ENCODE results near the gene DPEP2NB. TPM values are rescaled to one million over a fixed set of nuclear protein-coding genes. Genes with fewer than 3 reads are reported as not detected.
"Not testable (repeated sequence)": the region's sequence is repeated elsewhere in the genome, so short reads cannot be mapped to it uniquely, and the experiment has no call there.

The DPEP2NB gene
- total RNA-seq, 2 experiments from 2014 or later = not detected

DNA sequence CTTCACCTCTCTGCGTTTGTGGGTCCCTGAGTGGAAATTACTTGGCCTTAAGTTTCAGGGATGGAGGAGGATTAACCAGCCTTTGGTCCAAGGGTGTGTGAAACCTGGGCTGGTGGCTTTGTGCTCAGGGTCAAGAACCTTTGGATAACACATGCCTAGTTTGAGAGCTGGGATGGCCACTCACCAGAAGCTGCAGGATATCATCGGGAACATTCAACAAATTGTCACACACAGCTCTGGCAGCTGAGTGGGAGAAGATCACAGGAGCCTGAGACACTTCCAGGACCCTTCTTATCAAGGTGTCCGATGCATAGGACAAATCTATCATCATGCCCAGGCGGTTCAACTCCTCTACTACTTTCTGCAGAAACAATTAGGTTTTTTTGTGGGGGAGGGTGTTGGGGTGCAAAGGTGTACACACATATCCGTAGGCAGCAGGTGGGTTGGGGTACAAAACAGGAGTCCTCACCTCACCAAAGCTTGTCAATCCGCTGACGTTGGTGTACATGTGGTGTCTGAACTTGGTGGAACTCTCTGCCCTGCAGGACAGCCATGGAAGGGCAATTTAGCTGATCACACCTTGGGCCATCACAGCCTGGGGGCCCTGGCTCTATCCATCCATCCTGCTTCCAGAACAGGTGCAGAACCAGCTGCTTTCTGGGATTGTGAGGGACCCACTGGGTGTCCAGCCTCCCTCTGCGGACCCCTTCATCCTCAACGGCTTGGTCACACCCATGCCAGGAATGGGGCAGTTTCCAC, 38.1 kb downstream of the DPEP2NB start:
- no peak overlapping the region for H3K4me3 Mint-ChIP-seq
- intact Hi-C loops (cut with micrococcal nuclease) = no loop called here
- no peaks in the 10 kb centered on the region for H3K9me3 Mint-ChIP-seq
- no peaks in the 10 kb centered on the region for H3K36me3 Mint-ChIP-seq
- H3K27me3 Mint-ChIP-seq = no peaks in the 10 kb centered on the region
- ChIA-PET POLR2A (no interaction called here), CTCF (interaction anchor here (0.6 kb wide), 1 partner anchor 86 kb away, joined by 3 read pairs; no protein-coding TSS in a partner anchor)
- H3K4me1 Mint-ChIP-seq (ENCODE audit: low read depth) = peaks cover 3% of the 10 kb centered on the region
- DNase-seq = no peak
- no peak overlapping the region for H3K27ac Mint-ChIP-seq

DNA sequence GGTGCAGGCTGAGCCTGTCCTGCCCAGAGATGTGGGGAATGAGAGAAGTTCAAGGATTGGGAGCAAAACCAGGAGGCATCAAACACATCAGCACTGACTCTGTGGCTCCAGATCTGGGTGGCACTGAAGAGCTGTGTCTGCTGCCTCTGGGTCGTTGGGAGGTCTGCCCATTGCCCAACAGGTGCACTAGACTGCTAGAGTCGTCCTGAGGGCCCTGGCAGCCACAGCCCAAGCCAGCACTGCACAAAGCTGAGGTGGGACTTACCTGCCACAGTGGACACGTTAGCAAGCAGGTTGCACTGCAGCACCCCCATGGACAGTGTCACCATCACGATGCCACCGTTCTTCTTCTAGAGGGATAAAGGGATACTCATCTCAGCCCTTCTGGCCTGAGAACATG, 38.7 kb downstream of the DPEP2NB start:
- Mint-ChIP-seq H3K9me3 (no peaks in the 10 kb centered on the region), H3K27me3 (no peaks in the 10 kb centered on the region), H3K36me3 (no peaks in the 10 kb centered on the region), H3K4me3 (no peak overlapping the region), H3K4me1 (ENCODE audit: low read depth) (no peaks in the 10 kb centered on the region), H3K27ac (no peak overlapping the region)
- CTCF ChIA-PET = no interaction called here
- intact Hi-C loops (cut with micrococcal nuclease) = no loop called here
- DNase-seq = no peak
- POLR2A ChIA-PET = no interaction called here

DNA sequence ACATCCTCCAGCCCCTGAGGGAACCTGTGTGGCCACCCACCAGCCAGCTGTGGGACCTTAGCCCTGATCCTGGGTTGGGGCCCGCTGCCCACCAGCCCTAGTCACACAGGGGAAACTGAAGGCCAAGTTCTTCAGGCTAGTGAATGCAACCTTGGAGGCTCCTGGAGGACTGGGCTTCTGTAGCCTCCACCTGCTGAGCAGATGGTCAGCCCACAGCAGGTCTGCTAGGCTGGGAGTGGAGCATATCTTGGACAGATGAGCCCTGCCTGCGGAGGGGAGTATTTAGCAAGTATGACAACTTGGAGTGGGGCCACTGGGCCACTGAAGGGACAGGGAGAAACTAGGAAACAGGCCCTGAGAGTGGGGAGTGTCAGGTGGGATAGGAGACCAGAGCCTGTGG, 39.5 kb downstream of the DPEP2NB start:
- no peaks in the 10 kb centered on the region for H3K4me1 Mint-ChIP-seq (ENCODE audit: low read depth)
- ChIA-PET POLR2A (no interaction called here), CTCF (interaction anchor here (1.2 kb wide), 1 partner anchor 92 kb away, joined by 5 read pairs; no protein-coding TSS in a partner anchor)
- no peak overlapping the region for H3K4me3 Mint-ChIP-seq
- no peaks in the 10 kb centered on the region for H3K9me3 Mint-ChIP-seq
- no peaks in the 10 kb centered on the region for H3K36me3 Mint-ChIP-seq
- no peak overlapping the region for H3K27ac Mint-ChIP-seq
- intact Hi-C loops (cut with micrococcal nuclease) = no loop called here
- DNase-seq = no peak
- no peaks in the 10 kb centered on the region for H3K27me3 Mint-ChIP-seq

DNA sequence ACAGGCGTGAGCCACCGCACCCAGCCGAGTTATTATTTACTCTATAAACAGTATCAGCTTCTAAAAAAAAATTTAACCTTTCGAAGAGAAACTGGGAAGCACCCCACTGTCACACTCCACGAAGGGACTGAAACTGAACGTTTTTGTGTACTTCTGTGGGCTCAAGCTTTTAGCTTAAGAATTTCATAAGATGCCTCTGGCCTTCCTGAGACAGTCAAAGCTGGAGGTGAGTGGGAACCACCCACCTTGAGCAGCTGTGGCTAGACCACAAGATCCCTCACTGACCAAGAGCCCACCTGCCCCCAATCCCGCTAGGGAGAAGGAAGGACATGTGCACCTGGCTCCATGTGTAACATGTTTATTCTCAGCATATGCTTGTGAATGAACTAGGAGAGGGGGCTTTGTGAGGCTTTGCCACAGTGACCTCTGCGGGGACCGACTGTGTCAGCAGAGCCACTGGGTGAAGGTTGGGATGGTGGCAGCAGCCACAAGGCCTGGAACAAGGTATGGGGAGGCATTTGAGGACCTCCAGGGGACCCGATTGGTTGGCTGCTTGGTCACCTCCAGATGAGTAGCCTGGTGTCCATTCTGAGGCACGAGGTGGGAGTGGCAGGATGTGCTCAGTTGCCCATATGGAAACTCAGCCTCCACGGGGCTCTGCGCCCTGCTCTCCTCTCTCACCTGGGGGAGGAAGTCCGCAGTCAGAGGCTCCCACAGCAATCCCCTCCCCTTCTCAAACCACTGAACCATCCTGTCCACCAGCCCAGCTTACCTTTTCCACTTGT, 40.2 kb downstream of the DPEP2NB start:
- POLR2A ChIA-PET = no interaction called here
- no peaks in the 10 kb centered on the region for H3K36me3 Mint-ChIP-seq
- no peaks in the 10 kb centered on the region for H3K4me1 Mint-ChIP-seq (ENCODE audit: low read depth)
- CTCF ChIA-PET = interaction anchor here (1.1 to 1.2 kb wide), 2 partner anchors 65 to 92 kb away, joined by 3 to 5 read pairs; no protein-coding TSS in a partner anchor
- no peak for DNase-seq
- no peaks in the 10 kb centered on the region for H3K9me3 Mint-ChIP-seq
- intact Hi-C loops (cut with micrococcal nuclease) = no loop called here
- no peak overlapping the region for H3K4me3 Mint-ChIP-seq
- H3K27ac Mint-ChIP-seq = no peak overlapping the region
- H3K27me3 Mint-ChIP-seq = no peaks in the 10 kb centered on the region

DNA sequence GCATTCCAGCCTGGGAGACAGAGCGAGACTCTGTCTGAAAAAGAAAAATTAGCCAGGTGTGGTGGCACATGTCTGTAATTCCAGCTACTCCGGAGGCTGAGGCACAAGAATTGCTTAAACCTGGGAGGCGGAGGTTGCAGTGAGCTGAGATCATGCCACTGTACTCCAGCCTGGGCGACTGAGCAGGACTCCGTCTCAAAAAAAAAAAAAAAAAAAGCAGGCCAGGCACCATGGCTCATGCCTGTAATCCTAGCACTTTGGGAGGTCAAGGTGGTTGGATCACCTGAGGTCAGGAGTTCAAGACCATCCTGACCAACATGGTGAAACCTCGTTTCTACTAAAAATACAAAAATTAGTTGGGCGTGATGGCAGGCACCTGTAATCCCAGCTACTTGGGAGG, 43.4 kb downstream of the DPEP2NB start:
- intact Hi-C loops (cut with micrococcal nuclease); POLR2A ChIA-PET; H3K27me3 Mint-ChIP-seq; H3K4me3 Mint-ChIP-seq; DNase-seq; H3K9me3 Mint-ChIP-seq; H3K36me3 Mint-ChIP-seq; H3K27ac Mint-ChIP-seq: not testable (repeated sequence)
- CTCF ChIA-PET = interaction anchor here (1.2 kb wide), 1 partner anchor 68 kb away, joined by 4 read pairs; no protein-coding TSS in a partner anchor
- peaks cover 11% of the 10 kb centered on the region for H3K4me1 Mint-ChIP-seq (ENCODE audit: low read depth)

DNA sequence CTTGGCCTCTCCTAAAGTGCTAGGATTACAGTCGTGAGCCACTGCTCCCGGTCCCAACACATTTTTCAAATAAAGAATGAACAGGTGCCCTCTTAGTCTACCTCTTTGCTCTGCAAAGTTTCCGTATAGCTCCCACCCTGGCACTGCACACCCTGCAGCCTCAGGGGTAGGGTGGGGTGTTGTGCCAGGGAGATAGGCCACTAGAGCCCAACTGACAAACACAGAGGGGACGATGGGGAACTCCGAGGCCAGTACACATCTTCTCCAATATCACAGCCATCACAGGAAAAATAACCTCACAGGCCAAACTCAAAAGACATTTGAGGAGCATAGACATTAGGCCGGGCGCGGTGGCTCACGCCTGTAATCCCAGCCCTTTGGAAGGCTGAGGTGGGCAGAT, 44.6 kb downstream of the DPEP2NB start:
- Mint-ChIP-seq H3K4me1 (ENCODE audit: low read depth) (peaks cover 18% of the 10 kb centered on the region), H3K4me3 (no peak overlapping the region), H3K9me3 (no peaks in the 10 kb centered on the region), H3K27me3 (no peaks in the 10 kb centered on the region), H3K27ac (no peak overlapping the region), H3K36me3 (no peaks in the 10 kb centered on the region)
- CTCF ChIA-PET = no interaction called here
- no peak for DNase-seq
- POLR2A ChIA-PET = no interaction called here
- intact Hi-C loops (cut with micrococcal nuclease) = no loop called here

DNA sequence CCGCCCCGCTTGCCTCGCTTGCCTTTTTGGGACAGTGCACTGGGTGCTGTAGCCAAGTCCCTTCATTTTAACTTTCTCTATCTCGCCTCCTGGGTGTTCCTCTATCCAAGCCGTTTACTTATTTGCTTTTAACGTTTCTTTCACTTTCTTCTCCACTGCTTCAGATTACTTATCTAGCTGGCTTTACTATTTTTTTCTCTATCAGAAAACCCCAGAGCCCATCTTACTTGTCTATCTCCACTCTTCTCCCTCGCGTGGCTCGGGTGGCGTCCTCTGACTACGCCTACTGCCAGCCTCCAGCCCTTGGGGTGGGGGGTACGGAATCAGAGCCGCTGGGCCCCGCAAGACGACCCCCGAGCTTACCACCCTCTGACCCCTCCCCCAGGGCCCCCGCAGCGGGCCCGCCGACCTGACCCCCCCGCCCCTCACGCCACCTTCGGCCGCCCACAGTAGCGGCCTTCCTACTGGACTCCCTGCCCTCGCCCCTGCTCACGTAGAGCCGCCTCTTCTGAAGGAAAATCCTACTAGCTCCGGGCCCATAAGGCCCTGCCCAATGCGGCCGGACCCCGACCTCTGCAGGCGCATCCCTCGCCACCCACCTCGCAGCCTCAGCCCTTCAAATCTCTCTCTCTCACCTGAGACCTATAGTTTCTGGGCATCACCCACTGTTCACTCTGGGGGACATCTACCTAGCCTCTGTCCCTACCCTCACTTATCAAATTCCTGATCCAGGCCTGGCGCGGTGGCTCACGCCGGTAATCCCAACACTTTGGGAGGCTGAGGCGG, 46.3 kb downstream of the DPEP2NB start:
- H3K36me3 Mint-ChIP-seq = no peaks in the 10 kb centered on the region
- H3K4me3 Mint-ChIP-seq = peak overlapping the region; percentile 99
- peak overlapping the region; percentile 71 for H3K27ac Mint-ChIP-seq
- CTCF ChIA-PET = no interaction called here
- H3K9me3 Mint-ChIP-seq = no peaks in the 10 kb centered on the region
- intact Hi-C loops (cut with micrococcal nuclease) = loop anchor here (2.0 kb wide), 2 partner anchors 29 to 71 kb away; partner anchors contain the start of gene DPEP2
- POLR2A ChIA-PET = interaction anchor here (0.8 to 1.7 kb wide), 2 partner anchors 33 to 37 kb away, joined by 3 to 6 read pairs; partner anchors contain the start of gene PSMB10
- DNase-seq = no peak
- H3K4me1 Mint-ChIP-seq (ENCODE audit: low read depth) = peaks cover 18% of the 10 kb centered on the region
- no peaks in the 10 kb centered on the region for H3K27me3 Mint-ChIP-seq

DNA sequence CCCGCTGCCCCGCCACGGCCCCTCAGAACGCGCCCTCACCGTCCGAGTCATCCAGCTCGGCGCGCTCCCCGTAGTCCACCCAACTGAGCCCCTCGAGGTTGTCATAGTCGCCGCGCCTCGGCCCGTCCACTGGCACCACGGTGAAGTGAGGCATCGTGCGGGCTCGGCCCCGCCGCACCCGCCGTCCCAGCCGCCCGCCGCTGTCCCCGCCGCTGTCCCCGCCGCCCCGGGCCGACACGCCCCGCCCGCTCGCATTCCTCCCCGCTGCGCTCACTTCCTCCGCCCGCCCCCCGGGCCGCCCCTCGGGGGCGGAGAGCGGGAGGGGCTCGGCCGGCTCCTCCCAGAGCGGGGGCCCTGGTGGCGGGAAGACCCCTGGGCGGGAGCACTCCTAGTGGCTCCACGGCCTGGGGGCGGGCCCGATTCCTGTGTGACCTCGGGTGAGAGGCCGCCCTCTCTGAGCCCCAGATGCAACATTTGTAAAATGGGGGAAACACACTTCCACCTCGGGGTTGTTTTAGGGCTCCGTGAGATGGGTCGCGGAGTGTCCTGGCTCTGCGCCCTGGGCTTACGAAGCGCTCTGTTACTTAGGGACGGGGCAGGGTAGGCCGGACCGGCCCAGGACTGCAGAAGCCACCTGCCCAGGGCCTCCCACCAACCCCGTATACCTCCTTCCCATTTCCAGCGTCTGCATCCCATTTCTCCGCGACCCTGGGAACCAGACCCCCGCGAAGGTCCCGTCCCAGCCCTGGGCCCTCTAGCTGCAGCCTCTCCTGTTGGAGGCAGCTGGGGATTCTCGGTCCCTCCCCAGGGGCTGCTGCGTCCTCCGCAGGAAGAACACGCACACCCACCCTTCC, 47.1 kb downstream of the DPEP2NB start, which contains the start of gene SLC12A4:
TSS of gene SLC12A4 (minus strand) at position 238 of the 854 bp plus-strand sequence. CDS start at position 154, 84 bp downstream.
- Mint-ChIP-seq H3K9me3 (no peaks in the 10 kb centered on the region), H3K4me1 (ENCODE audit: low read depth) (peaks cover 18% of the 10 kb centered on the region), H3K4me3 (peak within 1 kb of the TSS; percentile 99), H3K36me3 (no peaks in the 10 kb centered on the region), H3K27ac (peak within 1 kb of the TSS; percentile 78), H3K27me3 (no peaks in the 10 kb centered on the region)
- intact Hi-C loops (cut with micrococcal nuclease) = loop anchor here (1.0 to 2.0 kb wide), 3 partner anchors 30 to 72 kb away; partner anchors contain the start of genes DPEP2 and PSMB10
- POLR2A ChIA-PET = interaction anchor here (0.8 to 1.7 kb wide), 2 partner anchors 32 to 101 kb away, joined by 3 to 6 read pairs; partner anchors contain the start of gene PSMB10
- CTCF ChIA-PET = interaction anchor here (0.7 kb wide), 1 partner anchor 422 kb away, joined by 3 read pairs; no protein-coding TSS in a partner anchor
- DNase-seq = peak; percentile 94

DNA sequence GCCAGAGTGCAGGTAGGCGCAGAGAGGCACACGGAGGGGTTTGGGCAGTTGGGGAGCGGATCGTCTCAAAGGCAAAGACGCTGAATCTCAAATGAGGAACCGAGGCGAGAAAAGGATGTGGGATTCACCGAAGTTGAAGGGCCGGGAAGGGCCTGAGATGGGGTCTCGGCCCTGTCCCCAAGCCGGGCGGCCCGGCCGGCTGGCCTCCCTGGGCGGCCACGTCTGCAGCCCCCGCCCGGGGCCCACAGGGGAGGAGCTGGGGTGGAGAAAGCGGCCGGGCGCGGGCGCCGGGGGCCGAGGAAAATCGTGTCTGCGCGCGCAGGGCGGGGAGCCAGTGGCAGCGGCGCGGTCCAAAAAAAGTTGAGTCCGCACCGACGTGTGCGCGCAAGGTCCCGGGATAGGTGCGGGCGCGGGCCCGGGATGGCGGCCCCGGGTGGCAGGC, 47.7 kb downstream of the DPEP2NB start:
- CTCF ChIA-PET = interaction anchor here (0.7 kb wide), 1 partner anchor 421 kb away, joined by 3 read pairs; no protein-coding TSS in a partner anchor
- no peaks in the 10 kb centered on the region for H3K27me3 Mint-ChIP-seq
- POLR2A ChIA-PET = interaction anchor here (0.8 to 1.7 kb wide), 2 partner anchors 31 to 102 kb away, joined by 3 to 6 read pairs; partner anchors contain the start of gene PSMB10
- peaks cover 18% of the 10 kb centered on the region for H3K4me1 Mint-ChIP-seq (ENCODE audit: low read depth)
- peak; percentile 47 for DNase-seq
- H3K27ac Mint-ChIP-seq = peak overlapping the region; percentile 78
- intact Hi-C loops (cut with micrococcal nuclease) = loop anchor here (1.0 to 2.0 kb wide), 3 partner anchors 31 to 73 kb away; partner anchors contain the start of genes DPEP2 and PSMB10
- H3K36me3 Mint-ChIP-seq = no peaks in the 10 kb centered on the region
- H3K9me3 Mint-ChIP-seq = no peaks in the 10 kb centered on the region
- peak overlapping the region; percentile 99 for H3K4me3 Mint-ChIP-seq

DNA sequence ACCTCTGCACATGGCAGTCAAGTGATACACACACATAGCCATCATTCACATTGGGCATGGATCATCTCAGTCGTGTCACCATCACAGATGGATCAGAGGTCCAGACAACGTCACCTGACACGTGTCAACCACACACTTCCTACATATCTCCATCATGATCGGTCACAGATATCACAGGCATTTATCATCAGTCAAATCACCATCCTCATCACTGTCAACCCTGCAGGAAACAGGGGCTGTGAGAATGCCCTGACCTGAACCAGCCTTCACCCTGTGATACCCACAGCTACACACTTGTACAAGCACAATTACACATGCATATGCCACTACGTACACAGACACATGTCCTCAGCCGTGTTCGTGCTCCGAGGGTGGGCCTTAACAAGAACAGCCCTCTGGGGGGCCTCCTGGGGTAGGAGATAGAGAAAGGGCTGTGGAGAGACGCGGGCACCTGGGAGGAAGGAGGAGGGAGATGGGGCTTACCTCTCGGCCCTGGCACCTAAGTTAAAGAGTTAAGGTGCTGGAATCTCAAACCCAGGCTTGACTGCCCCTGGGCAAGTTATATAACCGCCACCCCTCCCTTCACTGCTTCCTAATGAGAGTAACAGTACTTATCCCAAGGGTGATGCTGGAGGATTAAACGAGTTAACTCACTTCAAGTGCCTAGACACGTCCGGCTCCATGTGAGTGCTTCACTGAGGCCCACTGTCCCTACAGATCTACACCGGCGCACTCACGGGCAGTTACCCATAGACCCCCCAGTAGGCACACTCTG, 48.3 kb downstream of the DPEP2NB start:
- ChIA-PET CTCF (interaction anchor here (0.7 to 1.3 kb wide), 4 partner anchors 26 to 420 kb away, joined by 3 to 4 read pairs (median 3); no protein-coding TSS in a partner anchor), POLR2A (interaction anchor here (0.8 kb wide), 1 partner anchor 102 kb away, joined by 3 read pairs; no protein-coding TSS in a partner anchor)
- H3K36me3 Mint-ChIP-seq = peaks cover 3% of the 10 kb centered on the region
- peak overlapping the region; percentile 99 for H3K4me3 Mint-ChIP-seq
- no peaks in the 10 kb centered on the region for H3K9me3 Mint-ChIP-seq
- peaks cover 18% of the 10 kb centered on the region for H3K4me1 Mint-ChIP-seq (ENCODE audit: low read depth)
- H3K27ac Mint-ChIP-seq = peak overlapping the region; percentile 78
- intact Hi-C loops (cut with micrococcal nuclease) = no loop called here
- DNase-seq = peak; percentile 62
- H3K27me3 Mint-ChIP-seq = no peaks in the 10 kb centered on the region
